PC-3 (cell line): ENCODE data around the gene JTB. TPM values are rescaled to one million over a fixed set of nuclear protein-coding genes. Genes with fewer than 3 reads are reported as not detected.

Experiments
- ATAC-seq: fragments of 200-7000 bp; cut with Tn5 transposase; 2 replicates; pipeline ENCODE4 v1.9.1; 2020; ENCODE audit warnings: mild to moderate bottlenecking, moderate library complexity
- BruUV-seq: library from RNA; stranded (reverse); fragments of 400-500 nt; replicated peaks from 2 replicates; lab custom pipeline; 2021; lab: Mats Ljungman, UMichigan
- CTCF ChIA-PET: fragments of 300-600 bp; sonication (Branson Sonifier 250); formaldehyde crosslinking; loops from one replicate; lab custom pipeline; 2022; ENCODE audit warnings: antibody characterized with exemption; lab: Charles Lee
- POLR2A ChIA-PET: fragments of 300-600 bp; sonication (Branson Sonifier 250); formaldehyde crosslinking; loops from one replicate; lab custom pipeline; 2022; ENCODE audit warnings: antibody characterized with exemption; ENCODE audit not compliant: unreplicated experiment; lab: Charles Lee
- DNase-seq: peaks from one replicate; pipeline ENCODE4 v3.0.0-alpha.2; 2015
- H2AFZ ChIP-seq: fragments of 300-600 bp; sonication (generic); 2 replicates; pipeline ENCODE4 v1.6.0; 2016; ENCODE audit warnings: antibody characterized with exemption, low read length
- H3F3A ChIP-seq: fragments of 300-600 bp; sonication (generic); one replicate; pipeline ENCODE4 v1.6.0; 2017; ENCODE audit warnings: antibody characterized with exemption, low read length, control low read depth, mild to moderate bottlenecking; ENCODE audit not compliant: unreplicated experiment
- H3K27ac ChIP-seq: fragments of 300-600 bp; sonication (generic); 2 replicates; pipeline ENCODE4 v1.5.1; 2016; ENCODE audit warnings: mild to moderate bottlenecking, low read length
- H3K27me3 ChIP-seq: fragments of 300-600 bp; sonication (generic); 2 replicates; pipeline ENCODE4 v1.6.1; 2016; ENCODE audit warnings: low read length, mixed read lengths
- H3K36me3 ChIP-seq: fragments of 300-600 bp; sonication (generic); 2 replicates; pipeline ENCODE4 v1.6.1; 2016; ENCODE audit warnings: low read depth, mixed run types, low read length, mixed read lengths
- H3K4me1 ChIP-seq: fragments of 300-600 bp; sonication (generic); 2 replicates; pipeline ENCODE4 v1.5.1; 2016; ENCODE audit warnings: low read length; ENCODE audit not compliant: insufficient read depth
- H3K4me2 ChIP-seq: fragments of 300-600 bp; sonication (generic); 2 replicates; pipeline ENCODE4 v1.6.0; 2016; ENCODE audit warnings: low read length
- H3K4me3 ChIP-seq: fragments of 300-600 bp; sonication (generic); 2 replicates; pipeline ENCODE4 v1.5.1; 2016; ENCODE audit warnings: mild to moderate bottlenecking, low read length, mixed read lengths
- H3K79me2 ChIP-seq: fragments of 300-600 bp; sonication (generic); 2 replicates; pipeline ENCODE4 v1.6.1; 2017; ENCODE audit warnings: low read length, mixed read lengths
- H3K9ac ChIP-seq: fragments of 300-600 bp; sonication (generic); 2 replicates; pipeline ENCODE4 v1.6.0; 2016; ENCODE audit warnings: mild to moderate bottlenecking, low read length
- H3K9me2 ChIP-seq: fragments of 300-600 bp; sonication (generic); replicated peaks from 2 replicates; pipeline ENCODE4 v1.6.1; 2016; ENCODE audit warnings: mixed run types, low read length, mixed read lengths
- H3K9me3 ChIP-seq: fragments of 300-600 bp; sonication (generic); 2 replicates; pipeline ENCODE4 v1.6.1; 2016; ENCODE audit warnings: low read length, mixed read lengths
- H4K20me1 ChIP-seq: fragments of 300-600 bp; sonication (generic); 2 replicates; pipeline ENCODE4 v1.6.1; 2016; ENCODE audit warnings: low read length, mixed read lengths
- CTCF ChIP-seq: fragments of 300-600 bp; sonication (generic); conservative IDR thresholded peaks from 2 replicates; pipeline ENCODE4 v1.5.1; 2017; ENCODE audit warnings: antibody characterized with exemption, low read depth, mild to moderate bottlenecking, low read length
- EZH2 ChIP-seq: fragments of 300-600 bp; sonication (generic); IDR thresholded peaks from one replicate; pipeline ENCODE4 v1.6.1; 2017; ENCODE audit warnings: antibody characterized with exemption, mild to moderate bottlenecking, low read length; ENCODE audit not compliant: unreplicated experiment
- EZH2phosphoT487 ChIP-seq: fragments of 300-600 bp; sonication (generic); IDR thresholded peaks from 2 replicates; pipeline ENCODE4 v1.6.1; 2018; ENCODE audit warnings: mild to moderate bottlenecking, antibody characterized with exemption, low read length, borderline replicate concordance
- intact Hi-C: fragments of 100-400 bp; cut with micrococcal nuclease; formaldehyde crosslinking; loops from 2 replicates; pipeline ENCODE4 v1.9.0; 2023
- microRNA-seq: library from miRNA; unstranded; fragments of <30 nt; microRNA quantifications from one replicate; pipeline ENCODE4 v1.1.0, GENCODE V29; 2020; ENCODE audit not compliant: unreplicated experiment
- total RNA-seq: library from RNA; depleted of rRNA; stranded (reverse); fragments of >200 nt; gene quantifications from 2 replicates; pipeline ENCODE4 v1.2.3, GENCODE V29; 2014; rRNA removed

The JTB gene
- total RNA-seq, 1 experiment from 2014 or later: 377 TPM

DNA sequence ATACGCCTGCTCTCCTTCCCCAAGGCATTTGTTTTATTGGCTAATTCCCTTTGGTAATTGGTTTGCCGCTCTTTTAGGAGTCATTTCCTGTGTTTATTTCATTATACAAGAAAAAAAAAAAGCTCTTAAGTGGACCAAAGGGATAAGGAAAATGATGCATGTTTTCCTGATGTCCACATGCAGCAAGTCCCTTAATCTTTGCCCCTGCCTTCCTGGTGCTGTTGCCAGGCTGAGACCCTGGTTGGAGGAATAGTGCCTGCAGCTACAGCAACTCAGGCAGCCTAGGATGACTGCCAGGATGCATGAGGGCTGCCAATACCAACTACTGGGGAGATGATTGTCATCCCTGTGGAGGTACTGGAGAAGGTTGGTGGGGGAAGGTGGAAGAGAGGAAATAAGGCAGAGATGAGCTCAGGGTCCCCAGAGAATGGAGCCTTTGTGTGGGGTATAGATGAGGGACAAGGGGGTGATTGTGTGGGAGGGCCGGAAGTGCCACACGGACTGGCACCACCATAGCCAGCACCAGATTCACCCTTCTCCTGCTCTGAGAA lies 48.6 kb downstream of the JTB start:
- Histone ChIP-seq H3K27me3 (no peaks in the 10 kb centered on the region), H3K9ac (no peak overlapping the region), H3K4me3 (no peak overlapping the region), H3K79me2 (no peaks in the 10 kb centered on the region), H3K4me2 (no peak overlapping the region), H3F3A (no peaks in the 10 kb centered on the region), H3K4me1 (peaks cover 7% of the 10 kb centered on the region), H3K9me2 (no peaks in the 10 kb centered on the region), H2AFZ (no peak overlapping the region), H3K9me3 (no peaks in the 10 kb centered on the region), H3K36me3 (peaks cover 4% of the 10 kb centered on the region; the same call in 1 of the 2 replicates), H3K27ac (no peak overlapping the region), H4K20me1 (no peaks in the 10 kb centered on the region)
- no TSS peak for BruUV-seq
- DNase-seq (no peak), ATAC-seq (no peak)
- CTCF ChIA-PET: interaction anchor here (0.6 kb wide), 1 partner anchor 38 kb away, joined by 3 read pairs; no protein-coding TSS in a partner anchor
- TF ChIP-seq EZH2phosphoT487: no peak
- no peak for TF ChIP-seq CTCF
- no peak for TF ChIP-seq EZH2
- POLR2A ChIA-PET: interaction anchor here (0.6 kb wide), 1 partner anchor 11 kb away, joined by 4 read pairs; no protein-coding TSS in a partner anchor
- intact Hi-C loops: no loop called here

DNA sequence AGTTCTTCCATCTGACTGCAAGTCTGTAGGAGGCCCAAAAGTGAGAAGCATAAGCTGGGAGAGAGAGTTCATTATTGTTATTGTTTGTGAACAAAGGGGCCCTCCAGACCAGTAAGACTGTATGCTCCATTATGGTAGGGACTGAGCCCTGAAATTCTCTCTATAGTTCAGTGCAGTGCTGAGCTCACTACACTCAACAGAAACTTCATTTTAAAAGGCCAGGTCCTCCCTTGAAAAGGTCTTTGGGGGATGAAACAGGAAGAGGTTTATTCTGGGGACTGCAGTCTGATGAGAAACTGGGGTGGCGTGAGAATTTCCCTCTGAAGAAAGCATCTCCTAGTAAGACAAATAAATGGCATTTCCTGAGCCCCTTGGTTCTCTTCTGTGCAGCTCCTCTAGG lies 49.2 kb downstream of the JTB start:
- Histone ChIP-seq H2AFZ (no peak overlapping the region), H3K4me2 (no peak overlapping the region), H3K27me3 (no peaks in the 10 kb centered on the region), H3K36me3 (peaks cover 4% of the 10 kb centered on the region; the same call in 1 of the 2 replicates), H3K27ac (no peak overlapping the region), H3K79me2 (no peaks in the 10 kb centered on the region), H3K9me2 (no peaks in the 10 kb centered on the region), H3F3A (no peaks in the 10 kb centered on the region), H4K20me1 (no peaks in the 10 kb centered on the region), H3K4me1 (peaks cover 12% of the 10 kb centered on the region), H3K9me3 (no peaks in the 10 kb centered on the region), H3K4me3 (no peak overlapping the region), H3K9ac (no peak overlapping the region)
- CTCF ChIA-PET: no interaction called here
- no TSS peak for BruUV-seq
- TF ChIP-seq EZH2 (no peak), CTCF (no peak), EZH2phosphoT487 (no peak)
- ATAC-seq: no peak
- POLR2A ChIA-PET: no interaction called here
- no peak for DNase-seq
- intact Hi-C loops: no loop called here

GRCh38 chr1:153926405-153926804 lies 51.1 kb downstream of the JTB start:
- CTCF ChIA-PET: no interaction called here
- Histone ChIP-seq H3K4me3 (no peak overlapping the region), H3K27ac (no peak overlapping the region), H3F3A (no peaks in the 10 kb centered on the region), H3K9ac (no peak overlapping the region), H3K9me2 (no peaks in the 10 kb centered on the region), H3K36me3 (no peaks in the 10 kb centered on the region), H3K4me1 (peaks cover 12% of the 10 kb centered on the region), H3K79me2 (peaks cover 9% of the 10 kb centered on the region), H3K27me3 (no peaks in the 10 kb centered on the region), H3K4me2 (no peak overlapping the region), H4K20me1 (peaks cover 6% of the 10 kb centered on the region; the same call in 1 of the 2 replicates), H2AFZ (no peak overlapping the region), H3K9me3 (no peaks in the 10 kb centered on the region)
- DNase-seq: no peak
- no peak for ATAC-seq
- intact Hi-C loops: no loop called here
- POLR2A ChIA-PET: no interaction called here
- TF ChIP-seq EZH2 (no peak), EZH2phosphoT487 (no peak), CTCF (no peak)
- no TSS peak for BruUV-seq

Small RNAs within 50 kb of the gene (microRNA-seq; reads per million reads assigned to microRNA genes)
- gene MIR6737: not detected

Other genes with a start within 250 kb of the JTB start
- gene INTS3, start 249.6 kb downstream of the JTB start, total RNA-seq: 46.5 and 57.4 TPM in 2 replicates
- gene SLC27A3, start 202.3 kb downstream of the JTB start, total RNA-seq: 6.3 and 9.2 TPM in 2 replicates
- gene GATAD2B, start 54.7 kb downstream of the JTB start, total RNA-seq: 7.2 and 11.7 TPM in 2 replicates
- gene DENND4B, start 31.0 kb downstream of the JTB start, total RNA-seq: 27.3 and 38.0 TPM in 2 replicates
- 17.6 and 21.0 TPM in 2 replicates for gene CRTC2, start 19.1 kb downstream of the JTB start, total RNA-seq
- gene SLC39A1, start 14.1 kb downstream of the JTB start, total RNA-seq: 201 and 224 TPM in 2 replicates
- gene CREB3L4, start 9.8 kb downstream of the JTB start, total RNA-seq: 22.9 and 28.7 TPM in 2 replicates
- gene RAB13, start 8.7 kb upstream of the JTB start, total RNA-seq: 41.2 and 42.3 TPM in 2 replicates
- 1,964 and 2,544 TPM in 2 replicates for gene RPS27, start 13.1 kb upstream of the JTB start, total RNA-seq
- gene NUP210L, start 177.4 kb upstream of the JTB start, total RNA-seq: 0.04 TPM in 1 of 2 replicates, not detected in the other
- 428 and 524 TPM in 2 replicates for gene TPM3, start 214.4 kb upstream of the JTB start, total RNA-seq
- not detected in 2 replicates for gene CFAP141, start 228.7 kb upstream of the JTB start, total RNA-seq
- gene UBAP2L, start 243.3 kb upstream of the JTB start, total RNA-seq: 128 and 193 TPM in 2 replicates